Measurements from ENCODE around the gene CCDC57.

The CCDC57 gene

GRCh38 chr17:82118815-82119380, 93.7 kb downstream of the CCDC57 start:
- no peak for FAIRE-seq

- FAIRE-seq: no peak
These were observed 94.4 kb downstream of the CCDC57 start for GRCh38 chr17:82118168-82118814.

DNA sequence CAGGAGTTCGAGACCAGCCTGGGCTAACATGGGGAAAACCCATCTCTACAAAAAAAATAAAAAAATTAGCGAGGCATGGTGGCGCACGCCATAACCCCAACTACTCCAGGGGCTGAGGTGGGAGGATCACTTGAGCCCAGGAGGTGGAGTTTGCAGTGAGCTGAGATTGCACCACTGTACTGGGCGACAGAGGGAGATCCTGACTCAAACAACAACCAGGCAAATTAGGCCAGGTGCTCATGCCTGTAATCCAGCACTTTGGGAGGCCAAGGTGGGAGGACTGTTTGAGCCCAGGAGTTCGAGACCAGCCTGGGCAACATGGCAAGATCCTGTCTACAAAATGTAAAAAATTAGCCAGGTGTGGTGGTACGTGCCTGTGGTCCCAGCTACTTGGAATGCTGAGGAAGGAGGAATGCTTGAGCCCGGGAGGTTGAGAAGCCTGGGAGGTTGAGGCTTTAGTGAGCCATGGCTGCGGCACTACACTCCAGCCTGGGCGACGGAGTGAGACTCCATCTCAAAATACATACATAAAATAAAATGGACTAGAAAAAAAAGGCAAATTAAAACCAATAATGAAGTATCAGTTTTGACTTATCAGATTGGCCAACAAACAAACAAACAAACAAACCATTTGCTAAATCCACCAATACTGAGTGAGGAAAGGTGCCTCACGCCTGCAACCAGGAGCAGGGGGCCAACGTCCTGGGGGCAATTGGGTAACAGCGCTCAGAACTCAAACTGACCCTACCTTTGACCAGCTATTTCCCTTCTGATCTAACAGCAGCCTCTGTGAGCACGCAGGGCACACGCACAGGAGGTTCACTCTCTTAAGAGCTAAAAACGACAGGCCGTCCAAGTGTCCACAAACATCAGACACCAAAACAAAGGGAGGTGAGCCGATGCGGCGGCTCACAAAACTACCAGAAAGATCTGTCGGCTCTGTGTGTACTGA, 95.2 kb downstream of the CCDC57 start:
- no peak for FAIRE-seq

GRCh38 chr17:82116246-82116645, 96.4 kb downstream of the CCDC57 start:
- no peak for FAIRE-seq

GRCh38 chr17:82114872-82115271, 97.8 kb downstream of the CCDC57 start:
- no peak for FAIRE-seq

- no peak for FAIRE-seq
These were observed 98.2 kb downstream of the CCDC57 start for GRCh38 chr17:82114447-82114846.

DNA sequence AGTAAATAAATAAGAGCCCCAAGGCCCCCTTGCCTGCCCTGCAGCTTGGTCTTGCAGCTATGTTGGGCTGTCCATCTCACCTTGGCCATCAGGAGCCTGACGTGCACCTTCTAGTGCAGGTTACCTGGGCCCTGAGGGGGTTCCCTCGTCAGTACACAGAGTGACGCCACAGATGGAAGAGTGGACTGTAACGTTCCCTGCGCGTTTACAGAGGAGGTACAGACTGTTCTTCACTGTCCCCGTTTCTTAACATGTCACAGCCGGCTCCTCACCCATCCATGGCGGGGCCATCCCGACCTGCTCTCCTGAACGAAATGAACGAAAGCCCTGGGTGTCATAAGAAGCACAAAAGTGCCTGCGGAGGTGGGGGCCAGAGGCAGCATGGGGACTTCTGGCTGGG, 98.7 kb downstream of the CCDC57 start:
- FAIRE-seq: no peak

DNA sequence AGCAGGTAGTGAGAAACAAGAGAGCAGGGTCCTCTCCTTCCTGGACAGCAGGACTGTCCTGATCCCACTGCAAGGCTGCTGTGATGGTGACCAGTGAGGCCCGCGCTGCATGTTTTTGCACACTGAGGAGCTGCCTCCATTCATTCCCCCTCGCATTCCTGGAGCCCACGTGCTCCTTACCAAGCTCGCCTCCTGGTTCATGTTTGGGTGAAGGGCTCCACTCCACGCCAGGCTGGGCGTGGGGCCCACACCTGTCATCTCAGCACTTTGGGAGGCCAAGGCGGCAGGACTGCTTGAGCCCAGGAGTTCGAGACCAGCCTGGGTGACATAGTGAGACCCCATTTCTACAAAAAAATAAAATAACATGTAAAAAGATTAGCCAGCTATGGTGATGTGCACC, 99.2 kb downstream of the CCDC57 start:
- no peak for FAIRE-seq

DNA sequence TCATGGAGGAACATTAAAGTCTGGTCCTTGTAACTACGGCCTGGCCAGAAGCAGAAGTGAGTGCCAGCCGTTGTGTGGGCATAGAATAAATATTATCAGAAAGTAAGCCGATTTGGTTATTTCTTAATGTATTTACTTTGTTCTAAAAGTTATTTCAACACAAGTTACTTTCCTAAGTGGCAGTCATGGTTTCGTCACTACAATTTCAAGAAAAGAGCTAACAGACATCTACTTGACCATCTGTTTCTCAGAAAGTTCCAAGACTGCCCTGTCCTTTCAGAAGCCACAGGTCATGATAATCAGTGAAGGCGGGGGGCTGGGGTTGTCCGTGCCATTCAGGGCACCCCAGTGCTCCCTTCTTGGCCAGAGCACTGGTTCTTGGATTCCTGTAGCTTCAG, 99.7 kb downstream of the CCDC57 start:
- no peak for FAIRE-seq

DNA sequence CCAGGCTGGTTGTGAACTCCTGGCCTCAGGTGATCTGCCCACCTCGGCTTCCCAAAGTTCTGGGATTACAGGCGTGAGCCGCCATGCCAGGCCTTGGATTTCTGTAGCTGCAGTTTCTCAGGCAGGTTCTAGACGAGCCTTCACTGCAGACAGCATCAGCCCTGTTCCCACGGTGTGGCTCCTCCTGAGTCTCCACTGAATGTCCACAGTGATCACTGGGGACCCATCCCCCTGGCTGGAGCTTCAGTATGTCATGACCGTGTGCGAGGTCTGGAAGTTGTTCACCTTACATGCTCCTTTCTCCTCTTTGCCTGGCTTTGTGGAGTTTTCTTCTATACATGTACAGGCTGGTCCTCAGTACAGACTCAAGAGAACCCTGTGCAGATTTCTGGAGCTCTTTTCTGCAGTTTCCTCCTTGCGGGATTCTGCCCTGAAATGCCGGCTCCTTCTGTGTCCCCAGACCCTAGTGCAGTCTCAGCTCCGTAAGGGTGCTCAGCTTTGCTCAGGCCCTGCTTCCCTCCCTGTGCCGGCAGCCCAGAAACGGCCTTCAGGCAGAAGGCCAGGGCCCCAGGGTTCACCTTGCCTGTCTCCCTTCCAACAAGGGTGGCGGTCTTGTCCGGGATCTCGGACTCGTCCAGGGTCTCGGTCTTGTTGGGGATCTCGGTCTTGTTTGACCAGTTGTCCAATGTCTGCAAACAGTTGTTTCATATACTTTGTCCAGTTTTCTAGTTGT, 100.3 kb downstream of the CCDC57 start:
- no peak for FAIRE-seq

DNA sequence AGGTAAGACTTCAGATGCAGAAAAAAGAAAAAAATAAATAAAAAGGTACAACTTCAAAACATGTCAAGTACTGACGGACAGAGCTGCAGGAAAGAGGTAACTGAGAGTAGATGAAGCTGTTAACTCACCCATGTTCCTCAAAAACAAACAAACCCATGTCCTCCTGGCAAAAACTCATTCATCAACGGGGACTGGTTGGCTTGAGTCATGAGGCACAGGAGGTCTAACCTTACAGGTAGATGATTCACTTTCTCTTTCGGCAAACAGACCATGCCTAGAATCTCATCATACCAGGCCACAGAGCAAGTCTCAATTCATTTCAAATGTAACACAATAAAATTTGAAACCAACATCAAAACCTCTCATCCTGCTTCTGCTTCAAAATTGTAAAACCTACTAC, 102.3 kb downstream of the CCDC57 start:
- FAIRE-seq: no peak

DNA sequence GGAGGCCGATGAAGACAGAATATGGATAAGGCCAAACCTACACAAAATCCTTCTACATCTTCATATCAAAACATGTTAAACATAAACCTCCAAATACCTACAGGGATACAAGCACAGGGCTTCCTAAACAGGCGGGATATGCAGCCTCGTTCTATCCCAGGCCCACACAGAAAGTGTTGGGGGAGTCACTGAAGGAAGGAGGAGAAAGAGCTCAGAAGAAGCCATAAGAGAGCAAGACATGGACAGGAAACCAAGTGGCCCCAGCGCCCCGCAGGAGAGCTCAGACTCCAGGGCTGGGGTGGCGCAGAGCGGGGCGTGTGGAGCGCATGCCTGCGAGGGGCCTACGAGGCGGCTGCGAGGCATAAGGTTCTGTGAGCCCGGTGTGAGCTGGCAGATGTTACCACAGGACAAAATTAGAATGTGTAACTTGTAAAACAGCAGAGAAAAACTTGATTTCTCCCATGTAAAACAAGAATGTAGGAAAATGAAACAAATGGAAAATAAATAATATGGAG, 103.6 kb downstream of the CCDC57 start:
- no peak for FAIRE-seq

DNA sequence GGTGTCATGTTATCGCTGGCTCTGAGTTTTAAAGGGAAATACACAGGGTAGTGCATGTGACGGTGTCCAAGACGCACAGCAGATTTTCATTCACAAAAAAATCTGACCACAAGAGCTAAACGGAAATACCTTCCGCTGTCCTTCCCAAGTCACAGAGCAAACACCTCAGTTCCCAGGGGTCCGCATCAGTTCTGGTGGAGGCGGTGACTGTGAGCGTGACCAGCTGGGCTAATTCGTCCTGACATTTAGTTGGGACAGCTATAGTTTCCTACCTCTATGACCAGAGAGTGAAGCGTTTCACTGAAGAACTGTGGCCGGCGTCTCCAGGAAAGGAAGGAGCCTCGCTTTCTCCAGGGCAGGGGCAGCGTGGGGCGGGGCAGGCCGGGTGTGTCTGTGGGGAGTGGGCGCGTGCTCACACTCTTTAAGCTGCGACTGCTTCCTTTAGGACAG, 104.1 kb downstream of the CCDC57 start:
- no peak for FAIRE-seq

DNA sequence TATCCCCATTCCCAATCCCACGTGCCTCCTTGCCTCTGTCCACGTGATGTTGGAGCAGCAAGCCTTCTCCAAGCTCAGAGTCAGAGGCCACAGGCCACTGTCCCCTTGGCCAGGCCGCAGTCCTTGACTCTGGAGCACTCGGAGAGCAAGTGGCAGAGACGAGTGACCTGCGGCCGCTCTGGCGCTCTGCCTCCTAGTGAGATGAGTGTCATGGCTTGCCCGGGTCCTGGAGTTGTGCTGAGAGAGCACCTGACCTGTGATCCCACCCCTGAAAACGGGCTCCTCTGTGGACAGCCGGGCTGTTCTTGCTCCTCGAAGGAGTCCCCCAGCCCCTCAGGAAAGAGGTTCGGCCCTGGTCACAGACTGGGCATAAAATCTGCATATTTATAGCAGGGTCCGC, 104.6 kb downstream of the CCDC57 start:
- no peak for FAIRE-seq

GRCh38 chr17:82107341-82107860, 105.2 kb downstream of the CCDC57 start:
- no peak for FAIRE-seq

DNA sequence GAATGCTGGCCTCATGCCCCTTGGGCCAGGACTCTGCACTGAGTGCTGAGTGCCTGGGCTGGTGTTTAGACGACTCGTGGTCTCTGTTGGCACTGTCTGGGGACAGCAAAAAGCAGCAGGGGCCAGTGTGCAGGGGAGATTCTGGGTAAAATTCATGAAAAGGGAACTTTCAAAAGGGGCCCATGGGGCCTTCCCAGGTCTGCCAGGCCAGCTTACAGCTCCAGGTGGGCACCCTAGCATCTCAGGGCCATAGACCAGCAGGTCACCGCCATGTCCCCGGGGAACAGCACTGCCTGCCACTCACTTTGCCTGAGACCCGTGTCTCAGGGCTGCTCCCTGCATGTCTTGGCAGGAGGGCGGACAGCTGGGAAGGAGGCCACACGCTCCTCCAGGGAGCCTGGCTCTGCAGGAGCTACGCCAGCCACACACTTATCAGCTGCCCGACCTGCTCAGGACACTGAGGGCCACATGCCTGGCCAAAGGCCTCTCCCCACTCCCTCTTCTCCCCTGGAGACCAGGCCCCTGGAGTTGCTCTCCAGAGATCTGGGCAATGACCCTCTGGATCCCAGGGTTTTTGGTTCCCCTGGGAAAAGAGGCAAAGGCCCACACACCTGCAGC, 105.8 kb downstream of the CCDC57 start:
- no peak for FAIRE-seq

DNA sequence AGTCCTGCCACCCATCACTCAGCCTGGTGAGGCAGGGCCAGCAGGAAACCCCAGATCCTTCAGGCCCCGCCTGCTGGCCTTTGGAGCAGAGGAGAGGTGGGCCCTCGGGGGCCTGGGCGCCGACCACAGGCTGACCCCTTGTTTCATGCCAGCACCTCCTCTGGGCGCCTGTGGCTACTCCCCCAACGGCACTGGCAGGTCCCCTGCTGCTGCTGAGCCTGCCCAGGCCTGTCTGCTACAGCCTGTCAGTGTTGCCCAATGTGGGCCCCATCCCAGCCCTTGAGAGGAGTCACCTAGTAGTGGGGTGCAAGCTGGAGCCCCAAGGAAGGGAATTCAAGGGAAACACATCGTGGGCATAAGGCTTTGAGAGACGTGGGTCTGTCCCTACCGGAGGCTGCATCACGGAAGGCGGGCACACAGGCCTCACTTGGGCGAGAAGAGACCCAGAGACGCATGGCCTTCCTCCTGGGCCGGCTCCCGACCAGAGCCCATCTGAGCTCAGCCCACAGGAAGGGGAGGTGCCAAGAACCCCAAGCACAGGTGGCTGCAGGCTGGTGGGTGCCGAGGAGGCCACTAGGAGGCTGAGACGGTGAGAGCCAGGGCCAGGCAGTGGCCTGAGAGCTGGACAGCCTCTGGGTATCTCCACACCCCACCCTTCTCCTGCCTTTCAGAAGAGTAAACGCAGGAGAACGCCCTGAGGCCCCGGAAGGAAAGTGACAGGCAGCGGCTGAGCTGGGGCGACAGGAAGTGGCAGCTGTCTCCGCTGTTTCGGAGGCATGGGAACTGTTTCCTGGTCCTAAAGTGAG, 106.6 kb downstream of the CCDC57 start:
- FAIRE-seq: no peak

DNA sequence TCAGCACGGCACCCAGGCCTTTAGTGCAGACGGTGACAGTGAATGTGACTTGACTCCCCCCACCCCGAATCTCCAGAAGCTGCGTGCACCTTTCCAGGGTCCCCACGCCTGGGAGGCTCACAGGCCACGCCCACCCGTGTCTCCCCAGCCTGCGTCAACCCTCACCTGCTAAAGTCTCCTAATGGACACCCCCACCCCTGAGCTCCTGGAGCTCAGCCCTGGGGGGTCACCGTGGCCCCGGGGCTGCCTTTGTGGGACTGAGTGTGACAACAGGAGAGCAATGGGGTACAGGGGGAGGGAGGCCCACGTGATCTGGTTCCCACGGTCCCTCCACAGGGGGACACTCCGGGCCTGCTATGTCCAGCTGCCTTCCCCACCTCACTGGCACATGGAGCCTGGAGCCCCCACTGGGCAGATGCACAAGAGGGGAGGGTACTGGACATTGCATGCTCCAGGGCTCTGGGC, 107.2 kb downstream of the CCDC57 start:
- FAIRE-seq: no peak

DNA sequence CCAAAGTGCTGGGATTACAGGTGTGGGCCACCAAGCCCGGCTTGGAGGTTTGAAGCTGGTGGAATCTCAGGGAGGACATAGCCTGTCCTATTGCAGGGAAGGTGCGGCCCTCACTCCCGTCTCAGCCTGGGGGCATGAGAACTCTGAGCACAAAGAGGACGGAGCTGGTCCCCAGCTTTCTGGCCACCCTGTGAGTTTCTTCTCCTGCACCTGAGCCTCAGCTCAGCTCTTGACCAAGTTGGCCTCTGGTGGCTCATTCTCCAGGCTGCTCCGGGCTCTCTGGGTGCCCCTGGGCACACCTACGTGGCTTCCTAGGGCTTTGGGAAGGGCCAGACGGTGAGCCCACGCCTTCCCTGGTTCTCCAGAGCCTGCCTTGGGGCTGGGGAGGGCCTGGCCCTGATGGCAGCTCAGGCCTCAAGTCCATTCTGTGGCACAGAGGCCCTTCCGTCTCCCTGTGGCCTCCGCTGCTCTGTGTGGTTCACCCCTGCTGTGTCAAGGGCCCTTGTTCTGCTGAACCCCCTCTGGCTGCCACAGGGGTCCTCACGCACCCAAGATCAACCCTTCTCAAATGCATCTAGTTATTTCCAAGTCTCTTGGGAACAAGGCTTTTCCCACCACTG, 107.7 kb downstream of the CCDC57 start:
- no peak for FAIRE-seq

DNA sequence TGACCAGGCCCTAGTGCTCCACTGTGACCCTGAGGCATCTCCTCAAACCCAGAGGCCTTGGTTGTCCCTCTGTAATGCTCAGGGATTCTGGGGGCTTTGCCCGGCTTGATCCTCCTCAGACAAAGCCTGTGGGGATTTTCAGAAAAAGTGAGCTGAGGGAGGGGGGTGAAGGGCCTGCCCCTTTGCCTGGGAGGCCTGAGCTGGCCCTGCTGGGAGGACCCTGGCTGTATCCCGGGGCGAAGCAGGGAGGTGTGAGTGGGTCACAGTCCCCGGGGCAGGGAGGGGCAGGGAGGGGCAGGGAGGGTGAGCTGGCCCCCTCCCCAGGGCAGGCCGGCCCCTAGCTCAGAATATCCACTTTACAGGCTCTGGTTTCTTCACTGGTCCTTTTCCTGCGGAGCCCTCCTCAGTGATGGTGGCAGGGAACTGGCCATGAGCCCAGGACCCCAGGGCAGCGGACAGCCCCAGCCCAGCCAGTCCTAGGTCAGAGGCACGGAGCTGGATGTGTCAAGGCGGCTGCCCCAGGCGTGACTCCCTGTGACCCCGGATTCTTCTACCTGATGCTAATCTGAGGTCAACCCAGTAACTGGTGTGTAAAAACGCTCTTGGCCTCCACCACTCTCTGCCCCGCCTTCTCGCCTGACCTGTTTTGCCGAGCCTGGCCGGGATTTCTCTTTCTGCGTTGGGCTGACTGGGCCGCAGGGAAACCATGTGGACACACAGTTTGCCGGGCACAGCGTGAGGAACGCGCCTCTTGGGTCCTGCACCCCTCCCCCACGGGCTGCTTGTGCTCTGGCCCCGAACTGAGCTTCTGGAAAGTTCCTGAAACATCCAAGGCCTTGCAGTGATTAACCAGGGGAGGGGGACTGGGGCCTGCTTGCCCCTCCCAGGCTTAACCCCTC, 108.8 kb downstream of the CCDC57 start:
- FAIRE-seq: no peak

Measured in G401.6 (cell line).